Tibial nerve (tissue), 4 donors: ENCODE measurements around the gene POLR3GL. TPM values are rescaled to one million over a fixed set of nuclear protein-coding genes. Genes with fewer than 3 reads are reported as not detected.
A peak's percentile ranks its signal among the peaks of the same experiment; 100 is the strongest.

Source experiments
- DNase-seq, 2 donors: peaks; one replicate each; pipeline ENCODE4 v3.0.0-alpha.2; 2019; ENCODE audit warnings: low spot score in 2 of 2
- H3K27ac ChIP-seq, 4 donors: fragments of 200-600 bp; sonication (generic) in 3 of 4; one replicate each; pipeline ENCODE4 v1.5.1; 2017 to 2019; ENCODE audit warnings: mild to moderate bottlenecking in 1 of 4
- H3K27me3 ChIP-seq, 2 donors: fragments of 200-600 bp; sonication (generic) in 1 of 2; one replicate each; pipeline versions ENCODE4 v1.5.1 to v1.6.0; 2017 to 2019
- H3K36me3 ChIP-seq, 3 donors: fragments of 200-600 bp; sonication (generic); one replicate each; pipeline ENCODE4 v1.5.1; 2018 to 2019
- H3K4me1 ChIP-seq, 4 donors: fragments of 200-600 bp; sonication (generic) in 3 of 4; one replicate each; pipeline ENCODE4 v1.5.1; 2017 to 2019
- H3K4me3 ChIP-seq, 4 donors: fragments of 200-600 bp; sonication (generic) in 3 of 4; one replicate each; pipeline ENCODE4 v1.5.1; 2017 to 2019; ENCODE audit warnings: mild to moderate bottlenecking in 1 of 4, moderate library complexity in 1 of 4
- H3K9me3 ChIP-seq, 4 donors: fragments of 200-600 bp; sonication (generic) in 3 of 4; one replicate each; pipeline ENCODE4 v1.5.1; 2017 to 2019
- CTCF ChIP-seq, 5 experiments: fragments of 200-600 bp in 3 of 5; fragments of 450-650 bp in 2 of 5; sonication (generic) in 3 of 5; IDR thresholded peaks; one replicate each; pipeline ENCODE4 v1.5.1; 2016 to 2019; ENCODE audit warnings: antibody characterized with exemption in 5 of 5, mild to moderate bottlenecking in 3 of 5, moderate library complexity in 2 of 5
- EP300 ChIP-seq, 2 donors: sonication (generic); formaldehyde crosslinking; IDR thresholded peaks; one replicate each; pipeline ENCODE4 v1.6.1; 2017; ENCODE audit warnings: antibody characterized with exemption in 2 of 2, mild to moderate bottlenecking in 1 of 2
- POLR2A ChIP-seq, 2 donors: fragments of 450-650 bp; IDR thresholded peaks; one replicate each; pipeline ENCODE4 v1.6.1; 2017; ENCODE audit warnings: antibody characterized with exemption in 2 of 2, mild to moderate bottlenecking in 2 of 2, moderate library complexity in 2 of 2
- WGBS, 2 donors: methylation state at CpG; one replicate each; pipeline ENCODE4 v1.1.5; 2018; 5-methylcytosine and 5-hydroxymethylcytosine counted together
- total RNA-seq, 4 donors: library from RNA; depleted of rRNA; stranded (reverse); fragments of >200 nt; gene quantifications; one replicate each; pipeline ENCODE4 v1.1.0, GENCODE V29; 2016

The POLR3GL gene
- 10 to 100 TPM; 20.1 to 33.1 (median 28.9) TPM for total RNA-seq

- no peaks in the 10 kb centered on the region for H3K27me3 ChIP-seq
- peaks cover 0 to 8% (median 0%) of the 10 kb centered on the region in 4 donors for H3K9me3 ChIP-seq
- H3K4me1 ChIP-seq = peaks cover 0 to 57% (median 21%) of the 10 kb centered on the region in 4 donors
- peaks cover 0 to 9% (median 0%) of the 10 kb centered on the region in 3 donors for H3K36me3 ChIP-seq
- peak within 1 kb of the TSS; percentile 84 to 97 (median 91) for H3K27ac ChIP-seq
- H3K4me3 ChIP-seq = peak within 1 kb of the TSS; percentile 34 to 74 (median 60)
- TF ChIP-seq POLR2A (IDR thresholded peaks at IDR 0.05) (peak; percentile 88 to 98), EP300 (IDR thresholded peaks at IDR 0.05) (peak; percentile 65 to 99), CTCF (IDR thresholded peaks at IDR 0.05) (peak in 1 of 5 experiments; percentile 54)
- 1% methylated on average over 32 to 34 of the region's 37 CpGs for WGBS, 2 donors
- peak; percentile 91 to 95 for DNase-seq
Measured at GRCh38 chr1:145964328-145965118, at the start of gene POLR3GL, which contains the start of gene ANKRD34A. Gene POLR3GL (plus strand): TSS chr1:145964690. CDS start chr1:145974866, 10,176 bp downstream. Gene ANKRD34A (minus strand): TSS chr1:145964575. CDS start chr1:145961759, 2,816 bp downstream.

- no peak for TF ChIP-seq POLR2A (IDR thresholded peaks at IDR 0.05)
- no peak for TF ChIP-seq CTCF (IDR thresholded peaks at IDR 0.05)
- TF ChIP-seq EP300 (IDR thresholded peaks at IDR 0.05) = no peak
- peaks cover 0 to 31% (median 18%) of the 10 kb centered on the region in 4 donors for H3K4me1 ChIP-seq
- no peaks in the 10 kb centered on the region for H3K27me3 ChIP-seq
- no peak for DNase-seq
- H3K4me3 ChIP-seq = no peak overlapping the region
- no peaks in the 10 kb centered on the region for H3K9me3 ChIP-seq
- 72 to 78% methylated on average over 5 of the region's 5 CpGs for WGBS, 2 donors
- H3K36me3 ChIP-seq = peaks cover 0 to 53% (median 0%) of the 10 kb centered on the region in 3 donors
- H3K27ac ChIP-seq = no peak overlapping the region
Measured at GRCh38 chr1:145916745-145917144, 47.7 kb upstream of the POLR3GL start.

- H3K36me3 ChIP-seq = peaks cover 0 to 45% (median 0%) of the 10 kb centered on the region in 3 donors
- H3K27ac ChIP-seq = peak overlapping the region in 3 of 4 donors; percentile 85 to 95 (median 93)
- H3K4me1 ChIP-seq = peaks cover 0 to 31% (median 18%) of the 10 kb centered on the region in 4 donors
- no peak for DNase-seq
- H3K27me3 ChIP-seq = no peaks in the 10 kb centered on the region
- 71 to 72% methylated on average over 5 of the region's 5 CpGs for WGBS, 2 donors
- no peak for TF ChIP-seq CTCF (IDR thresholded peaks at IDR 0.05)
- no peak for TF ChIP-seq POLR2A (IDR thresholded peaks at IDR 0.05)
- no peak for TF ChIP-seq EP300 (IDR thresholded peaks at IDR 0.05)
- no peaks in the 10 kb centered on the region for H3K9me3 ChIP-seq
- H3K4me3 ChIP-seq = peak overlapping the region; percentile 77 to 82 (median 80)
Measured at GRCh38 chr1:145917595-145917994, 46.9 kb upstream of the POLR3GL start.

GRCh38 chr1:145918144-145918991 lies 46.1 kb upstream of the POLR3GL start, which contains the start of gene PEX11B:
Gene PEX11B (minus strand): TSS chr1:145918717. CDS start chr1:145918688, 29 bp downstream.
- no peaks in the 10 kb centered on the region for H3K27me3 ChIP-seq
- peaks cover 0 to 45% (median 0%) of the 10 kb centered on the region in 3 donors for H3K36me3 ChIP-seq
- 0% methylated on average over 49 to 51 of the region's 51 CpGs for WGBS, 2 donors
- H3K4me3 ChIP-seq = peak within 1 kb of the TSS; percentile 77 to 82 (median 80)
- no peaks in the 10 kb centered on the region for H3K9me3 ChIP-seq
- H3K27ac ChIP-seq = peak within 1 kb of the TSS; percentile 75 to 95 (median 89)
- TF ChIP-seq POLR2A (IDR thresholded peaks at IDR 0.05) = peak in 1 of 2 donors; percentile 51
- peak; percentile 84 to 93 for TF ChIP-seq EP300 (IDR thresholded peaks at IDR 0.05)
- peak in 3 of 5 experiments; percentile 18 to 64 (median 42) for TF ChIP-seq CTCF (IDR thresholded peaks at IDR 0.05)
- peak; percentile 84 to 94 for DNase-seq
- peaks cover 0 to 31% (median 18%) of the 10 kb centered on the region in 4 donors for H3K4me1 ChIP-seq
